GM12878 (cell line): Measurements from ENCODE around the gene TMEM82. TPM values are rescaled to one million over a fixed set of nuclear protein-coding genes. Genes with fewer than 3 reads are reported as not detected.

ENCODE experiments used
- ATAC-seq: fragments of 200-7000 bp; cut with Tn5 transposase; 3 replicates; pipeline ENCODE4 v1.9.1; 2020; ENCODE audit warnings: mild to moderate bottlenecking, moderate library complexity
- BruUV-seq: library from RNA; stranded (reverse); fragments of 400-500 nt; replicated peaks from 2 replicates; lab custom pipeline; 2021; lab: Mats Ljungman, UMichigan
- CTCF ChIA-PET: fragments of 300-600 bp; sonication (Branson Sonifier 250); formaldehyde crosslinking; extraction: SDS; loops from one replicate; lab custom pipeline; 2021; ENCODE audit warnings: inconsistent platforms; lab: Yijun Ruan, JAX
- POLR2A ChIA-PET: fragments of 350-600 bp; formaldehyde crosslinking; extraction: SDS; loops from one replicate; lab custom pipeline; 2021; ENCODE audit warnings: inconsistent platforms; lab: Charles Lee
- RAD21 ChIA-PET: fragments of 300-600 bp; sonication (Branson Sonifier 250); formaldehyde crosslinking; loops from one replicate; lab custom pipeline; 2023; ENCODE audit warnings: antibody characterized with exemption; ENCODE audit not compliant: unreplicated experiment; lab: Charles Lee
- SMC1A ChIA-PET: fragments of 300-600 bp; sonication (Branson Sonifier 250); formaldehyde crosslinking; loops from one replicate; lab custom pipeline; 2023; ENCODE audit not compliant: unreplicated experiment, uncharacterized antibody; lab: Charles Lee
- DNase-seq: peaks from one replicate; pipeline ENCODE4 v3.0.0-alpha.2; 2011; ENCODE audit warnings: low read depth, low spot score
- FAIRE-seq: peaks from 3 replicates; lab custom pipeline; 2011; peaks lifted over from hg19 to GRCh38; lab: Jason Lieb, UNC
- H2AFZ ChIP-seq: 2 replicates; pipeline ENCODE4 v1.6.0; 2011; ENCODE audit warnings: low read depth, low read length, control low read depth; ENCODE audit not compliant: control insufficient read depth
- H3K27ac ChIP-seq: 2 replicates; pipeline ENCODE4 v1.5.1; 2011; ENCODE audit warnings: control low read depth; ENCODE audit not compliant: control insufficient read depth, insufficient read depth
- H3K27me3 ChIP-seq, 2 experiments: replicated peaks in 1 of 2; 2 replicates each; pipeline versions ENCODE4 v1.6.0 to v1.6.1; 2011; ENCODE audit warnings: low read length in 1 of 2; ENCODE audit not compliant: control insufficient read depth in 2 of 2, insufficient read depth in 2 of 2
- H3K36me3 ChIP-seq, 2 experiments: 2 replicates each; pipeline ENCODE4 v1.5.1; 2011; ENCODE audit warnings: low read length in 1 of 2; ENCODE audit not compliant: control insufficient read depth in 2 of 2, insufficient read depth in 2 of 2
- H3K4me1 ChIP-seq: 2 replicates; pipeline ENCODE4 v1.6.1; 2011; ENCODE audit warnings: mild to moderate bottlenecking, low read length, moderate library complexity, mixed read lengths; ENCODE audit not compliant: control insufficient read depth, insufficient read depth
- H3K4me2 ChIP-seq: 2 replicates; pipeline ENCODE4 v1.6.0; 2011; ENCODE audit warnings: control low read depth; ENCODE audit not compliant: control insufficient read depth, insufficient read depth
- H3K4me3 ChIP-seq: fragments of 200-600 bp; sonication (generic); 2 replicates; pipeline ENCODE4 v1.5.1; 2016
- H3K79me2 ChIP-seq: 2 replicates; pipeline ENCODE4 v1.6.0; 2011; ENCODE audit warnings: low read length; ENCODE audit not compliant: control insufficient read depth, insufficient read depth
- H3K9ac ChIP-seq: 2 replicates; pipeline ENCODE4 v1.8.0; 2011; ENCODE audit warnings: low read length, control low read depth, mixed read lengths; ENCODE audit not compliant: control insufficient read depth, insufficient read depth
- H3K9me3 ChIP-seq: replicated peaks from 3 replicates; pipeline ENCODE4 v1.5.1; 2011; ENCODE audit warnings: mild to moderate bottlenecking, low read length; ENCODE audit not compliant: control insufficient read depth, insufficient read depth
- H4K20me1 ChIP-seq: 2 replicates; pipeline ENCODE4 v1.6.0; 2011; ENCODE audit not compliant: control insufficient read depth, insufficient read depth
- CBFB ChIP-seq: IDR thresholded peaks from 2 replicates; pipeline ENCODE4 v1.6.1; 2016; ENCODE audit warnings: antibody characterized with exemption, low read depth
- CEBPB ChIP-seq, 2 experiments: fragments of 150-350 bp in 1 of 2; IDR thresholded peaks; 2 replicates each; pipeline ENCODE4 v1.6.1; 2012 to 2014; ENCODE audit warnings: low read depth in 2 of 2, low read length in 2 of 2, borderline replicate concordance in 1 of 2, inconsistent platforms in 1 of 2
- CHD2 ChIP-seq: IDR thresholded peaks from 2 replicates; pipeline ENCODE4 v1.6.1; 2011; ENCODE audit warnings: low read depth, low read length, improper control_type of control experiment, borderline replicate concordance
- CREM ChIP-seq: IDR thresholded peaks from 2 replicates; pipeline ENCODE4 v1.6.1; 2014; ENCODE audit warnings: antibody characterized with exemption, low read depth
- E2F4 ChIP-seq: IDR thresholded peaks from 2 replicates; pipeline ENCODE4 v1.6.1; 2012; ENCODE audit warnings: low read depth, low read length, improper control_type of control experiment
- HDAC2 ChIP-seq: fragments of 200-600 bp; sonication (generic); IDR thresholded peaks from 2 replicates; pipeline ENCODE4 v1.6.1; 2017
- HDGF ChIP-seq: fragments of 450-650 bp; IDR thresholded peaks from 2 replicates; pipeline ENCODE4 v1.6.1; 2016; ENCODE audit warnings: antibody characterized with exemption
- LARP7 ChIP-seq: fragments of 450-650 bp; IDR thresholded peaks from 2 replicates; pipeline ENCODE4 v1.6.1; 2017; ENCODE audit warnings: mild to moderate bottlenecking
- MAX ChIP-seq: IDR thresholded peaks from 2 replicates; pipeline ENCODE4 v1.6.1; 2012; ENCODE audit warnings: low read depth, low read length, improper control_type of control experiment
- MTA3 ChIP-seq: IDR thresholded peaks from 2 replicates; pipeline ENCODE4 v1.6.1; 2012; ENCODE audit warnings: low read length, inconsistent platforms, borderline replicate concordance
- NFYA ChIP-seq: IDR thresholded peaks from 2 replicates; pipeline ENCODE4 v1.6.1; 2011; ENCODE audit warnings: low read depth, mild to moderate bottlenecking, low read length, improper control_type of control experiment, borderline replicate concordance
- PKNOX1 ChIP-seq: fragments of 450-650 bp; IDR thresholded peaks from 2 replicates; pipeline ENCODE4 v1.6.1; 2016; ENCODE audit warnings: mild to moderate bottlenecking
- POLR2AphosphoS5 ChIP-seq: IDR thresholded peaks from 2 replicates; pipeline ENCODE4 v1.6.1; 2011; ENCODE audit warnings: mild to moderate bottlenecking, low read length, inconsistent platforms
- POU2F2 ChIP-seq: IDR thresholded peaks from 3 replicates; pipeline ENCODE4 v1.6.1; 2011; ENCODE audit warnings: low read depth, mild to moderate bottlenecking, low read length, borderline replicate concordance
- SPI1 ChIP-seq: IDR thresholded peaks from 2 replicates; pipeline ENCODE4 v1.6.1; 2011; ENCODE audit warnings: low read depth, mild to moderate bottlenecking, low read length, moderate library complexity, borderline replicate concordance; ENCODE audit not compliant: insufficient read depth
- TARDBP ChIP-seq: IDR thresholded peaks from 2 replicates; pipeline ENCODE4 v1.6.1; 2016; ENCODE audit warnings: borderline replicate concordance
- TBL1XR1 ChIP-seq: IDR thresholded peaks from 2 replicates; pipeline ENCODE4 v1.6.1; 2012; ENCODE audit warnings: low read depth, low read length, improper control_type of control experiment
- WGBS: methylation state at CpG from one replicate; pipeline ENCODE4 v1.1.6; 2016; ENCODE audit warnings: low lambda C conversion rate; ENCODE audit not compliant: insufficient replicate concordance, insufficient coverage; ENCODE audit errors: missing lambda C conversion rate; 5-methylcytosine and 5-hydroxymethylcytosine counted together
- in situ Hi-C: fragments of 300-500 bp; cut with MboI; formaldehyde crosslinking; loops from 9 replicates; pipeline ENCODE4 v1.14.3; 2018; ENCODE audit warnings: mixed read lengths
- intact Hi-C: fragments of 100-400 bp; cut with micrococcal nuclease; formaldehyde crosslinking; loops from one replicate; pipeline ENCODE4 v1.14.2; 2022; ENCODE audit not compliant: unreplicated experiment
- polyA plus RNA-seq, 11 experiments: library from polyadenylated mRNA; depleted of rRNA in 4 of 11; unstranded in 6 of 11; stranded (reverse) in 5 of 11; fragments of >200 nt; fragmentation: Nextera tagmentation in 4 of 11; fragmentation: Illumina TruSeq in 1 of 11; extraction: Ambion mirVana in 4 of 11; extraction: Trizol in 1 of 11; gene quantifications; 1 replicate in 1 of 11; 2 replicates in 10 of 11; pipeline versions ENCODE4 v1.2.1 to v1.2.3, GENCODE V29; 2011 to 2016; ENCODE audit warnings: inconsistent platforms in 2 of 11, missing spikeins in 2 of 11, low read depth in 1 of 11
- total RNA-seq, 4 experiments: library from RNA; depleted of rRNA in 3 of 4; stranded (reverse); fragments of >200 nt in 3 of 4; fragmentation: Illumina TruSeq in 1 of 4; extraction: Trizol in 1 of 4; gene quantifications; 2 replicates each; pipeline versions ENCODE4 v1.2.1 to v1.2.3, GENCODE V29; 2013 to 2021
- TF ChIP-seq, protein P1 (sequence below): IDR thresholded peaks from 2 replicates; pipeline ENCODE4 v1.6.1; 2011; ENCODE audit warnings: low read depth, mild to moderate bottlenecking, low read length, moderate library complexity, borderline replicate concordance; ENCODE audit errors: extremely low read depth

TMEM82 gene
- total and polyA plus RNA-seq, 10 of the 15 experiments (the other 5 are each of a cell fraction or from before 2014, with no cell fraction given), result not detected

DNA sequence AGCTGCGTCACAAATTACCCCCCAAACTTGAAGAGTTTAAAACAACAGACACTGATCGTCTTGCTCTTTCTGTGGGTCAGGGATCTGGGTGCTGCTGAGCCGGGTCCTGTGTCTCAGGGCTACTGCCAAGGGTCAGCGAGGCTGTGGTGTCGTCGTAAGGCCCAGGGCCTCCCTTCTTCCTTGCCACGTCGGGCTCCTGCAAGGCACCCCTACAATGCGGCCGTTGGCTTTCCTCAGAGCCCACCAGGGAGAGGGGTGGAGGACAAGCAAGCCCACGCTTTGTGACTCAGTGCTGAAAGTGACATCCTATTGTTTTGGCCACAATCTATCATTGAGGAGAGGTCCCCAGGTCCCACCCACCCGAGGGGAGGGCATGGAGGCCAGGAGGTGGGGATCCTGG, 8.6 kb downstream of the TMEM82 start:
- no peaks in the 10 kb centered on the region for H3K79me2 ChIP-seq
- H3K4me2 ChIP-seq, result no peak overlapping the region
- H3K27me3 ChIP-seq, result peaks cover 0 to 5% of the 10 kb centered on the region in 2 experiments; a peak in 2 of 4 replicates
- H2AFZ ChIP-seq, result no peak overlapping the region
- H3K4me1 ChIP-seq, result 0 out of 2 replicates have a peak, but pooled peaks cover 3% of the 10 kb centered on the region
- no peak for ATAC-seq
- no TSS peak for BruUV-seq
- no peaks in the 10 kb centered on the region for H4K20me1 ChIP-seq
- WGBS, result 26% methylated on average over 11 of the region's 12 CpGs
- ChIA-PET SMC1A (no interaction called here), CTCF (no interaction called here), POLR2A (no interaction called here), RAD21 (no interaction called here)
- intact Hi-C loops (no loop called here), in situ Hi-C loops (no loop called here)
- DNase-seq, result no peak
- TF ChIP-seq E2F4 (no peak), POLR2AphosphoS5 (no peak), MAX (no peak), LARP7 (no peak), MTA3 (no peak), HDAC2 (no peak), TBL1XR1 (no peak), CHD2 (no peak), POU2F2 (no peak), HDGF (no peak), CEBPB (IDR thresholded peaks at IDR 0.05; ENCODE audit: borderline replicate concordance in 1 of 2, low read depth in 2 of 2, low read length in 2 of 2) (no peak), PKNOX1 (no peak), NFYA (no peak), CBFB (no peak), SPI1 (no peak), CREM (no peak), TARDBP (no peak)
- TF ChIP-seq, protein P1, sequence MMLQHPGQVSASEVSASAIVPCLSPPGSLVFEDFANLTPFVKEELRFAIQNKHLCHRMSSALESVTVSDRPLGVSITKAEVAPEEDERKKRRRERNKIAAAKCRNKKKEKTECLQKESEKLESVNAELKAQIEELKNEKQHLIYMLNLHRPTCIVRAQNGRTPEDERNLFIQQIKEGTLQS, result no peak
- FAIRE-seq, result no peak
- no peak overlapping the region for H3K9ac ChIP-seq
- no peak overlapping the region for H3K4me3 ChIP-seq
- H3K27ac ChIP-seq, result no peak overlapping the region
- H3K9me3 ChIP-seq, result no peaks in the 10 kb centered on the region
- H3K36me3 ChIP-seq, result no peaks in the 10 kb centered on the region
